ENCODE data around the gene SELENOO.

- TF ChIP-seq, protein P1, sequence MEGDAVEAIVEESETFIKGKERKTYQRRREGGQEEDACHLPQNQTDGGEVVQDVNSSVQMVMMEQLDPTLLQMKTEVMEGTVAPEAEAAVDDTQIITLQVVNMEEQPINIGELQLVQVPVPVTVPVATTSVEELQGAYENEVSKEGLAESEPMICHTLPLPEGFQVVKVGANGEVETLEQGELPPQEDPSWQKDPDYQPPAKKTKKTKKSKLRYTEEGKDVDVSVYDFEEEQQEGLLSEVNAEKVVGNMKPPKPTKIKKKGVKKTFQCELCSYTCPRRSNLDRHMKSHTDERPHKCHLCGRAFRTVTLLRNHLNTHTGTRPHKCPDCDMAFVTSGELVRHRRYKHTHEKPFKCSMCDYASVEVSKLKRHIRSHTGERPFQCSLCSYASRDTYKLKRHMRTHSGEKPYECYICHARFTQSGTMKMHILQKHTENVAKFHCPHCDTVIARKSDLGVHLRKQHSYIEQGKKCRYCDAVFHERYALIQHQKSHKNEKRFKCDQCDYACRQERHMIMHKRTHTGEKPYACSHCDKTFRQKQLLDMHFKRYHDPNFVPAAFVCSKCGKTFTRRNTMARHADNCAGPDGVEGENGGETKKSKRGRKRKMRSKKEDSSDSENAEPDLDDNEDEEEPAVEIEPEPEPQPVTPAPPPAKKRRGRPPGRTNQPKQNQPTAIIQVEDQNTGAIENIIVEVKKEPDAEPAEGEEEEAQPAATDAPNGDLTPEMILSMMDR (conservative IDR thresholded peaks at IDR 0.05; ENCODE audit: low read length) = no peak
- TF ChIP-seq EZH2phosphoT487 (IDR thresholded peaks at IDR 0.05; ENCODE audit: borderline replicate concordance, low read depth, low read length) = no peak
Observed at GRCh38 chr22:50190941-50191741, 9.7 kb upstream of the SELENOO start.

Measured in OCI-LY7 (cell line).